Fibroblast of mammary gland (primary cell): ENCODE measurements around the gene CAPG.

ENCODE experiments used
- DNase-seq: peaks from one replicate; pipeline ENCODE4 v3.0.0-alpha.2; 2010; ENCODE audit warnings: low read depth
- H3K4me3 ChIP-seq: 2 replicates; pipeline ENCODE4 v1.5.1; 2011; ENCODE audit warnings: low read depth, mild to moderate bottlenecking, low read length, moderate library complexity; ENCODE audit not compliant: control insufficient read depth
- CTCF ChIP-seq: conservative IDR thresholded peaks from 2 replicates; pipeline ENCODE4 v1.5.1; 2011; ENCODE audit warnings: low read depth, low read length, inconsistent platforms; ENCODE audit not compliant: control insufficient read depth, insufficient read depth

Gene CAPG

DNA sequence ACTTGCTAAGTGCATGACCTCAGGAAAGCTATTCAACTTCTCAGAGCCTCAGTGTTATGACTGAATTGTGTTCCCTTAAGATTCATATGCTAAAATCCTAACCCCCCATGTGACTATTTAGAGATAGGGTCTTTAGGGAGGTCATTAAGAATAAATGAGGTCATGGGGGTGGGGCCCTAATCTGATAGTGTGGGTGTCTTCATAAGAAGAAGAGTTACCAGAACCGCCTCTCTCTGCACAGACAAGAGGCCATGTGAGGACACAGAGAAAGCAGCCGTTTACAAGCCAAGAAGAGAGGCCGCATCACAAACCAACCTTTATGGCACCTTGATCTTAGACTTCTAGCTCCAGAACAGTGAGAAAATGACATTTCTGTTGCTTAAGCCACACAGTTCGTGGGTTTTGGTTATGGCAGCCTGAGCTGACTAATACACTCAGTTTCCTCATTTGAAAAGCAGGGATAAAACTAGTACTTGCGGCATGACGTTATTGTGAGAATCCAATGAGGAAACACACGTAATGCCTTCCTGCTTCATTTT lies 18.2 kb upstream of the CAPG start:
- no peak overlapping the region for H3K4me3 ChIP-seq
- DNase-seq, result peak; percentile 56
- TF ChIP-seq CTCF, result no peak

DNA sequence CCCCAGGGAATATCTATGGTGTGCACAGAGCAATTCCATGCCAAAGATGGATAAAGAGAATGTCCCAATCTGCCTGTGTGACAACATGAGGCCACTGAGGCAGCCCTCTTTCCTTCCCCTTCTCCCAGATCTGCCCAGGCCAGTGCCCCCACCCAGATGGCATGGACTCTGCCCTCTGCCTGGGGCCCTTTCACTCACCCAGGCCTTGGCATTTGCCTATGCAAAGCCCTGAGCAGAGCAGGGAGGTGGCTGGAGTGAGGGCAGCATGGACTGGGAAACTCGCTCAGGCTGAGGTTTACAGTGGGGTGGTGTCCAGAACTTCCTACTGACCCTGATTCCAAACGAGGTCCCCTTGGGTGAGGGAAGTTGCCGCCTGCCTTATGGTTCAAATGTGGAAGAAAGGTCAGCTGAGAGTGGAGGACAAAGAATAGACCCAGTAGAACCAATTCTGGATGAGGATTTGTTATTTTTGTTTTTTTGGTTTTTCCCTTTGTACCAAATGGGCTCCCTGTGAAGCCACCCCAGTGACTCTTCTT lies 17.2 kb upstream of the CAPG start:
- no peak overlapping the region for H3K4me3 ChIP-seq
- no peak for TF ChIP-seq CTCF
- DNase-seq, result no peak

GRCh38 chr2:85425588-85425987 lies 15.4 kb upstream of the CAPG start:
- TF ChIP-seq CTCF, result no peak
- H3K4me3 ChIP-seq, result no peak overlapping the region
- DNase-seq, result no peak

DNA sequence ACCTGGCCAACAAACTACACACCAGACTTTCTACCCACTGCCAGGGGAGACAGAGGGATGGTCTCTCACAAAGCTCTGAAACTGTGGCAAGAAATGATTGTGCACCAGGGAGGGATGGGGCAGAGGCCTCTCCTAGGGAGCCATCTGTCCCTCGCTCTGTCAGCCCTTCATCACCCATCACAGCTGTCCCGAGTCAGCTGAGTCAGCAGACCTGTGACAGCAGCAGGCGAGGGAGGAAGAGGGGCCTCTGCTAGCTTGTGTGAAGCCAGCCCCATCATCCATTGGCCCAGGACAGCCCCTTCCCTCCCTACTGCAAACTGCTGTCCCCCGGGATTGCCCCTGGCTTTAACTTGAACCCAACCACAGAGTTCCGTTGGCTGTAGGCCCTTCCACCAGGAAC lies 13.4 kb upstream of the CAPG start:
- no peak for DNase-seq
- no peak for TF ChIP-seq CTCF
- no peak overlapping the region for H3K4me3 ChIP-seq

DNA sequence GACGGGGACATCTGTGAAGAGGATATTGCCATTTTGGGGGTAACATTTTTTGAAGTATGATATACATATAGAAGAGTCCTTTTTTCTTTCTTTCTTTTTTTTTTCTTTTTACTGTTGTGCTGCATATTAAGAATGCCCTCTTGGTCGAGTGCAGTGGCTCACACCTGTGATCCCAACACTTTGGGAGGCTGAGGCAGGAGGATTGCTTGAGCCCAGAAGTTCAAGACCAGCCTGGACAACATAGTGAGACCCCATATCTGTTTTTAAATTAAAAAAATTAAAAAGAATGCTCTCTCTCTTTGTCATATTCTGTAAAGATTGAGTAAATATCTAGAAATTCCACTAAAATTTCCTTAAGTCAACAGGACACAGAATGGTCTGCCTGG lies 11.9 kb upstream of the CAPG start:
- H3K4me3 ChIP-seq, result no peak overlapping the region
- TF ChIP-seq CTCF, result no peak
- no peak for DNase-seq

GRCh38 chr2:85421260-85422071 lies 11.3 kb upstream of the CAPG start:
- peak; percentile 77 for DNase-seq
- no peak for TF ChIP-seq CTCF
- no peak overlapping the region for H3K4me3 ChIP-seq
